Liver (tissue), 9 donors: Measurements from ENCODE around the gene KLF13. TPM values are rescaled to one million over a fixed set of nuclear protein-coding genes. Genes with fewer than 3 reads are reported as not detected.

Source experiments
- DNase-seq: peaks from one replicate; pipeline ENCODE4 v3.0.0-alpha.2; 2017; ENCODE audit warnings: low spot score
- H3K27ac ChIP-seq, 2 donors: one replicate each; pipeline ENCODE4 v1.7.0; 2013; ENCODE audit warnings: inconsistent platforms in 2 of 2, low read length in 2 of 2, control low read depth in 1 of 2, low read depth in 1 of 2, mild to moderate bottlenecking in 1 of 2
- H3K27me3 ChIP-seq, 4 donors: one replicate each; pipeline versions ENCODE4 v1.6.1 to v1.7.0; 2013; ENCODE audit warnings: low read length in 3 of 4, inconsistent platforms in 1 of 4, mild to moderate bottlenecking in 1 of 4, moderate library complexity in 1 of 4; ENCODE audit not compliant: control insufficient read depth in 4 of 4, insufficient read depth in 4 of 4
- H3K36me3 ChIP-seq, 4 donors: one replicate each; pipeline versions ENCODE4 v1.6.1 to v1.7.0; 2013; ENCODE audit warnings: low read length in 3 of 4, mild to moderate bottlenecking in 3 of 4, low read depth in 1 of 4, moderate library complexity in 1 of 4; ENCODE audit not compliant: control insufficient read depth in 4 of 4, insufficient read depth in 3 of 4
- H3K4me1 ChIP-seq, 4 donors: one replicate each; pipeline versions ENCODE4 v1.6.1 to v1.7.0; 2013; ENCODE audit warnings: low read length in 3 of 4, mild to moderate bottlenecking in 3 of 4, moderate library complexity in 1 of 4; ENCODE audit not compliant: control insufficient read depth in 4 of 4, insufficient read depth in 4 of 4
- H3K4me3 ChIP-seq, 3 donors: one replicate each; pipeline versions ENCODE4 v1.6.1 to v1.7.0; 2013; ENCODE audit warnings: low read length in 3 of 3, control low read depth in 1 of 3, low read depth in 1 of 3, mild to moderate bottlenecking in 1 of 3
- H3K9ac ChIP-seq, 2 donors: one replicate each; pipeline ENCODE4 v1.7.0; 2013; ENCODE audit warnings: low read length in 2 of 2, mild to moderate bottlenecking in 2 of 2, moderate library complexity in 2 of 2, control low read depth in 1 of 2, low read depth in 1 of 2
- H3K9me3 ChIP-seq, 4 donors: one replicate each; pipeline versions ENCODE4 v1.6.1 to v1.7.0; 2013; ENCODE audit warnings: low read length in 3 of 4; ENCODE audit not compliant: control insufficient read depth in 4 of 4
- CTCF ChIP-seq: fragments of 150-350 bp; IDR thresholded peaks from 2 replicates; pipeline ENCODE4 v1.5.1; 2017; ENCODE audit warnings: improper control_type of control experiment, low read depth, low read length; ENCODE audit not compliant: missing input control
- EGR1 ChIP-seq, 2 donors: IDR thresholded peaks; 2 replicates each; pipeline ENCODE4 v1.6.1; 2016 to 2018; ENCODE audit warnings: antibody characterized with exemption in 2 of 2, low read depth in 2 of 2
- FOXA1 ChIP-seq: IDR thresholded peaks from 2 replicates; pipeline ENCODE4 v1.6.1; 2016; ENCODE audit warnings: antibody characterized with exemption
- GABPA ChIP-seq, 2 donors: IDR thresholded peaks in 1 of 2; conservative IDR thresholded peaks in 1 of 2; 2 replicates each; pipeline ENCODE4 v1.6.1; 2016; ENCODE audit warnings: antibody characterized with exemption in 2 of 2, mild to moderate bottlenecking in 1 of 2, moderate library complexity in 1 of 2
- HNF4A ChIP-seq, 2 donors: conservative IDR thresholded peaks; 2 replicates each; pipeline ENCODE4 v1.6.1; 2016; ENCODE audit warnings: antibody characterized with exemption in 2 of 2, mild to moderate bottlenecking in 2 of 2
- HNF4G ChIP-seq: IDR thresholded peaks from 2 replicates; pipeline ENCODE4 v1.6.1; 2016; ENCODE audit warnings: antibody characterized with exemption
- JUND ChIP-seq, 2 donors: IDR thresholded peaks; 2 replicates each; pipeline ENCODE4 v1.6.1; 2016; ENCODE audit warnings: antibody characterized with exemption in 2 of 2
- NR2F2 ChIP-seq: IDR thresholded peaks from 2 replicates; pipeline ENCODE4 v1.6.1; 2016; ENCODE audit warnings: antibody characterized with exemption
- RAD21 ChIP-seq, 2 donors: IDR thresholded peaks; 2 replicates each; pipeline ENCODE4 v1.6.1; 2016; ENCODE audit warnings: antibody characterized with exemption in 2 of 2, mild to moderate bottlenecking in 2 of 2
- REST ChIP-seq: IDR thresholded peaks from 2 replicates; pipeline ENCODE4 v1.6.1; 2016; ENCODE audit warnings: antibody characterized with exemption, mild to moderate bottlenecking
- RXRA ChIP-seq, 2 donors: IDR thresholded peaks; 2 replicates each; pipeline ENCODE4 v1.6.1; 2017 to 2018; ENCODE audit warnings: antibody characterized with exemption in 2 of 2, mild to moderate bottlenecking in 1 of 2
- SP1 ChIP-seq: IDR thresholded peaks from 2 replicates; pipeline ENCODE4 v1.6.1; 2018; ENCODE audit warnings: antibody characterized with exemption, mild to moderate bottlenecking
- TAF1 ChIP-seq: conservative IDR thresholded peaks from 2 replicates; pipeline ENCODE4 v1.6.1; 2016; ENCODE audit warnings: antibody characterized with exemption, mild to moderate bottlenecking
- YY1 ChIP-seq: IDR thresholded peaks from 2 replicates; pipeline ENCODE4 v1.6.1; 2016; ENCODE audit warnings: antibody characterized with exemption, mild to moderate bottlenecking
- ZBTB33 ChIP-seq: IDR thresholded peaks from 2 replicates; pipeline ENCODE4 v1.6.1; 2016; ENCODE audit warnings: antibody characterized with exemption
- WGBS: extraction: QIAGEN DNeasy Blood & Tissue Kit; methylation state at CpG from one replicate; pipeline ENCODE4 v1.1.7; 2013; 5-methylcytosine and 5-hydroxymethylcytosine counted together
- polyA plus RNA-seq, 2 donors: library from polyadenylated mRNA; stranded (reverse) in 1 of 2; unstranded in 1 of 2; fragments of 200-250 nt in 1 of 2; fragments of >200 nt in 1 of 2; fragmentation: Nextera tagmentation in 1 of 2; extraction: Ambion mirVana in 1 of 2; gene quantifications; one replicate each; pipeline versions ENCODE4 v1.2.1 to v1.2.3, GENCODE V29; 2013 to 2015
- total RNA-seq, 2 donors: library from RNA; depleted of rRNA; stranded (reverse); fragments of >200 nt; gene quantifications; one replicate each; pipeline ENCODE4 v1.2.3, GENCODE V29; 2014
- TF ChIP-seq, protein P1 (sequence below): IDR thresholded peaks from 2 replicates; pipeline ENCODE4 v1.6.1; 2016; ENCODE audit warnings: antibody characterized with exemption
- TF ChIP-seq, protein P2 (sequence below): IDR thresholded peaks from 2 replicates; pipeline ENCODE4 v1.6.1; 2016; ENCODE audit warnings: antibody characterized with exemption
- donor health status: healthy.
- donor health status: healthy.
- donor health status: healthy.
- donor health status: healthy.
- donor health status: healthy.

The KLF13 gene
- total and polyA plus RNA-seq, 4 donors, result 17.4 to 77.1 (median 57.5) TPM

DNA sequence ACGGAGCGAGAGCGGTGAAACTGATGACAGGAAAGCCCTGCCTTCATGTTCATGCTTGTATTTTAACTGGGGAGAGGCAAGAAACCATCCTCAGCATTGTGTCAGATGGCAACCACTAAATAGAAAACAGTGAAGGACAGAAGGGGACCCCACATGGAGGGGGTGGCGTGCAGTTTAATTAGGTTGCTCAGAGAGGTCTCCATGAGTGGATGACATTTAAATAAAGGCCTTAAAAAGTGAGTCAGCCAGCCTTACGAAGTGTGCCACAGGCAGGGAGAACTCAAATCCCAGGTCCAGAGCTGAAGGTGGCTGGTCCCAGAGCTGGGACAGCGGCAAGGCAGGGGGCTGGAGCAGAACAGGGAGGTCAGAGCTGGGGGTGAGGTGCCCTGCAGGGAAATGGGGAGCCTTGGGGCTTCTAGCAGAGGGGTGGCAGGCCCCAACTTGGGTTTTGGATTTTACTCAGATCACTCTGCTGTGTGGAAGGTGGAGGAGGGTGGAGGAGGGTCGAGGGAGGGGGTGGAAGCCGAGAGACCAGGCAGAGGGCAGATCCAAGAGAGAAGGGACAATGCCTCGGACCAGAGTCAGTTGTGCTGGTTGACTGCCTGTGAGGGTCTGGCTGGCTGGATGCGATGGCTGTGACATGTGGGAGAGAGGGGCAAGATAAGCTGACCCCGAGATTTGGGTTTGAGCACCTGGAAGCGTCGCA is 73.7 kb downstream of the KLF13 start (continued):
- TF ChIP-seq, protein P1, sequence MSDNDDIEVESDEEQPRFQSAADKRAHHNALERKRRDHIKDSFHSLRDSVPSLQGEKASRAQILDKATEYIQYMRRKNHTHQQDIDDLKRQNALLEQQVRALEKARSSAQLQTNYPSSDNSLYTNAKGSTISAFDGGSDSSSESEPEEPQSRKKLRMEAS, result no peak
- no peak for TF ChIP-seq ZBTB33

DNA sequence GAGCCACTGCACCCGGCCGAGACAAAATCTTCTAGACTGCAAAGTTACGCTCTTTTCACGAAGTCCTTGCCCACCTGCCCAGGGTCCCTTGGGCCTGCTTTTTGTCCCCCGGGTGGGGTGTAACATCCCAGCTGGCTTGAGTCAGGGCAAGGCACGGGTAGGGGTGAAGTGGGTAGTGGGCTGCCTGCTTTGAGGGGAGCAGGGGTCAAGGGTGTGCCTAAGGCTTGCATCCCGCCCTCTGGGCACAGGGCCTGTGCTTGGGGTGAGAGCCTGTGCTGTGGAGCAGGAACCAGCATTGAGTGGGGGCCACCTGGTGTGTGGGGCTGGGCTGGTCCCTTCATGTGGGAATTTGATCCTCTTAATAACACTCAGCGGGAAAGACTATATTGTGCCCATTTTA is 74.6 kb downstream of the KLF13 start:
- DNase-seq, result no peak
- Histone ChIP-seq H3K36me3 (no peaks in the 10 kb centered on the region), H3K27me3 (no peaks in the 10 kb centered on the region), H3K4me1 (peaks cover 0 to 3% (median 2%) of the 10 kb centered on the region in 4 donors), H3K4me3 (no peak overlapping the region), H3K9ac (no peak overlapping the region), H3K27ac (no peak overlapping the region), H3K9me3 (no peaks in the 10 kb centered on the region)
- WGBS, result 86% methylated on average over 8 of the region's 8 CpGs
- TF ChIP-seq REST, result no peak
- no peak for TF ChIP-seq HNF4A (conservative IDR thresholded peaks at IDR 0.05)
- no peak for TF ChIP-seq YY1
- no peak for TF ChIP-seq EGR1 (IDR thresholded peaks at IDR 0.05; ENCODE audit: low read depth in 2 of 2)
- TF ChIP-seq, protein P1, result no peak
- no peak for TF ChIP-seq CTCF
- TF ChIP-seq RAD21 (IDR thresholded peaks at IDR 0.05), result no peak
- TF ChIP-seq HNF4G, result no peak
- no peak for TF ChIP-seq TAF1
- TF ChIP-seq NR2F2, result no peak
- no peak for TF ChIP-seq ZBTB33
- no peak for TF ChIP-seq GABPA (IDR thresholded peaks at IDR 0.05 in 1 of 2, conservative IDR thresholded peaks at IDR 0.05 in 1 of 2)
- no peak for TF ChIP-seq SP1
- no peak for TF ChIP-seq FOXA1
- no peak for TF ChIP-seq RXRA (IDR thresholded peaks at IDR 0.05)
- TF ChIP-seq, protein P2, sequence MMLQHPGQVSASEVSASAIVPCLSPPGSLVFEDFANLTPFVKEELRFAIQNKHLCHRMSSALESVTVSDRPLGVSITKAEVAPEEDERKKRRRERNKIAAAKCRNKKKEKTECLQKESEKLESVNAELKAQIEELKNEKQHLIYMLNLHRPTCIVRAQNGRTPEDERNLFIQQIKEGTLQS, result no peak
- no peak for TF ChIP-seq JUND (IDR thresholded peaks at IDR 0.05)
